Activated naive CD4-positive, alpha-beta T cell treated with anti-CD3 and anti-CD28 coated beads, Interleukin-2, amount 50 U/mL, for 16 hours (primary cell): ENCODE measurements around the gene PSME1.
"Not testable (repeated sequence)": the region's sequence is repeated elsewhere in the genome, so short reads cannot be mapped to it uniquely, and the experiment has no call there.

Experiments
- DNase-seq: peaks from one replicate; pipeline ENCODE4 v3.0.0-alpha.2; 2020

Gene PSME1

DNA sequence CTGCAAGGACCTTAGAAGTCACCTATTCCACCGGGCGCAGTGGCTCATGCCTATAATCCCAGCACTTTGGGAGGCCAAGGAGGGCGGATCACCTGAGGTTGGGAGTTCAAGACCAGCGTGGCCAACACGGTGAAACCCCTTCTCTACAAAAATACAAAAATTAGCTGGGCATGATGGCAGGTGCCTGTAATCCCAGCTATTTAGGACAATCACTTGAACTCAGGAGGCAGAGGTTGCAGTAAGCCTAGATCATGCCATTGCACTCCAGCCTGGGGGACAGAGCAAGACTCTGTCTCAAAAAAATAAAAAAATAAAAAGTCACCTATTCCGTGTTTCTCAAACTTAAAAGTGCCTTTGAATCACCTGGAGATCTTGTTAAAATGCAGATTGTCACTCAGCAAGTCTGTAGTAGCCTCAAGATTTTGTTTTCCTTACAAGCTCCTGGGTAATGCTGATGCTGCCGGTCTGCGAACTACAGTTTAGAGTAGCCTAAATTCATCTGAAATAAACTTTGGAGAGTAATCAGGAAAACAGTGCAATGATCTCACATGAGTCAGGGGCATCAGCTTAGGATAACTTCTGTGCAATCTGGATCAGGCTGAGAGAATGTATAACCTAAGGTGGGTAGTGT lies 30.3 kb upstream of the PSME1 start:
- not testable (repeated sequence) for DNase-seq

DNA sequence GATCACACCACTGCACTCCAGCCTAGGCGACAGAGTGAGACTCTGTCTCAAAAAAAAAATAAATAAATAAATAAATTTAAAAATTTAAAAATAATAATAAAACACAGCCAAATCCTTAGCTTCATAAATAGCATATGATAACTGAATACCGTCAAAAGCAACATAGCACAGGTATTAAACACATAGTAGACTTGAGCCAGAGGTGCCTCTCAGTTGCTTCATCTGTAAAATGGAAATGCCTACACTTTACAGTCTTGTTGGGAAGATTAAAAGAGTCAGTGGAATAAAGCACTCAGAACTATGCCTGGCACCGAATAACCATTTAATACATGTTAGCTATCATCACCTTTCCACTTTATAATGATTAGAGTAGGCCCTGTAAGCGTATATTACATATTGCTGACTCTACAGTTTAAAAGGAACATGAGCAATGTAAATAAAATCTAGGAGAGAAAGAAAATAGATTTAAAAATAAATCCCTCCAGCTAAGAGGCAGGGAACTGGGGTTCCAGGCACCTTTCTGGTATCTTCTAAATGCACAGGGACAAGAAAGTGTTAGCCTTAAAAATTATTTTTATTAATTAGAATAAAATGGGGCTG lies 29.2 kb upstream of the PSME1 start:
- no peak for DNase-seq

DNA sequence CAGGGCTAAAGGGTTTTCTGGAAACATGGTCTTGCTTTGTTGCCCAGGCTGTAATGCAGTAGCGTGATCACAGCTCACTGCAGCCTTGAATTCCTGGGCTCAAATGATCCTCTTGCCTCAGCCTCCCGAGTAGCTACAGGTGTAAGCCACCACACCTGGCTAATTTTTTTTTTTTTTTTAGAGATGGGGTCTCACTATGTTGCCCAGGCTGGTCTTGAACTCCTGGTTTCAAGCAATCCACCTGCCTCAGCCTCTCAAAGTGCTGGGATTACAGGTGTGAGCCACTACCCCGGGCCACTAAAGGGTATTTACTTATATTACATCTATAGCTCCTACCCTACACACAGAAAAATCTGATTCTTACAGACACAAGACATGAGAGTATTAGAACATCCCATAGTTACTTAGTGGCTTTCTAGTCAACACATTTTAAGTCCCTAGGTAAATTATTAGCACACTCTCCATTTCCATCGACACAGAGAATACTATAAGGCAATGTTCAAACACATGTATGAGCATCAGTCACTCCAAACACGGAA lies 27.6 kb upstream of the PSME1 start:
- no peak for DNase-seq

DNA sequence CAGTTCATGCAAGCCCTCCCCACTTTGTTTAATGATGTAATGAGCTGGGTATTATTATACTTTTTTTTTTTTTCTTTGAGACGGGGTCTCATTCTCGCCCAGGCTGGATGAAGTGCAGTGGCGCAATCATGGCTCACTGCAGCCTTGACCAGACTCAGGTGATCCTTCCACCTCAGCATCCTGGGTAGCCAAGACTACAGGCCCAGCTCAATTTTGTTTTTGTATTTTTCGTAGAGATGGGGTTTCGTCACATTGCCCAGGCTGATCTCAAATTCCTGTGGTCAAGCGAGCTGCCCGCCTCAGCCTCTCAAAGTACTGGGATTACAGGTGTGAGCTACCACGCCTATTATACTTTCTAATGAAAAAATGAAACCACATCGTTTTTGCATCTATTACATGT lies 25.9 kb upstream of the PSME1 start:
- no peak for DNase-seq

DNA sequence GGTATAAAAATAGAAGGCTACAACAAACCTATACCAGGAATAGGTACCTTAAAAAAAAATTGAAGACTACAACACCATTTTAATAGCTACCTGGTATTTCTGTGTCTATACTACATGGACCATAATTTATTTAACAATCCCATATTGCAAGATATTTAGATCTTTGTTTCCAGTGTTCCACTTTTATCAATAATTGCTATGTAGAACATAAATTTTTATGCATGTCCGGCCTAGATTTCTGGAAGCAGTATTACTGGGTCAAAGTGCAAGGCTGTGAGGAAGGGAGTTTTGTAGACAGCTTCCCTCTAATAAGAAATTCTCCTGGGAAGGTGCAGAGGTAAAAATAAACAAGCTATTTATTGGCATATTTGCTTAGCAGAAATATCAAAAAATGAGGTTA lies 25.5 kb upstream of the PSME1 start:
- no peak for DNase-seq

DNA sequence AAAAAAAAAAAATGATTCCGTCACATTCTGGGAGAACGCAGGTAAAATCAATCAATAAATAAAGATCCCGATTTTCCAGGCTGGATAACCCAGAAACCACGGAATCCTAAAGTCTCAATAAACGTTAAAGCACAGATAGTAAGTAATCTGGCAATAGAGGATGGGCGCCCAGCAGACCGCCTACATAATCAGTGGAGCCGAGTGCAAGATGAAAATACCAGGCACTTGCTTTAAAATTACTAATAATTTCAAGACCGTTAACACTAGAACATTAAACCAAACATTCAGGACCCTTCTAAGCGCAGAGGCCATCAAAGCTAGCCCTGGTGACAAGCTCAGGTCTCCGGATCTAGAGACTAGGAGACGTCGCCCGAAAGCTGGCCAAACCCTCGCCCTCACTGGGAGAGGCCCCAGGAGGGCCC lies 22.6 kb upstream of the PSME1 start:
- DNase-seq = no peak

DNA sequence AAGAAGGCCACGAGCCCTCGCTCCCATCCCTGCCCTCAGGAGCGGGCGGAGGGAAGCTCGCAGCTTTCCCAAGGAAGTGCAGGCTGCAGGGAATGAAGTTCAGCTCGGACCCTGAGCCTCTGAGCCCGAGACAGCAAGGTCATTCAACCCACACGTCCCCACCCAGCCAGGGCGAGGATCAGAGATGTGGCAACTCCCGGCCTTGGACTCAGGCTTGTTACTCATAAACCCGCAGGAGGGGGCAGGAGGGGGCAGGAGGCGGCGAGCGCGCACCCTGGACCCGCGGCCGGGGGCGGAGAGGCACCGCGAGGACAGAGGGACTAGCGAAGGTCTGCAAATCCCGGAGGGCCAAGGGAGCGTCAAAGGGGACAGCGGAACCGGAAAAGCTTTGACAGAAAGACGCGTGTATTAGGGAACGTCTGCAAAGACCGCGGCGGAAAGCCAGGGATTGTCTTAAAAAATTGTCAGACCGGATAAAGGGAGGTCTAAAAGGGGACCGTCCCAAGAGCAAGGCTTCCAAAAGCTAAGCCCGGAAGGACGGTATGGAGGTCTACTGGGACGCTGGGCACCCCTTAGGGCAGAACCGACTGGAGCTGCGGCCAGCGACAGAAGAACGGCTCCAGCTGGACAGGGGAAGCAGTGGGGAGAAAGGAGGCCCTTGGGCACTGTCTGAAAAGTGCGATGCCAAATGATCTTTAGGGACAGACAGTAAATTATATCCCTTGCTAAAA lies 22.0 kb upstream of the PSME1 start:
- DNase-seq = peak; percentile 71

DNA sequence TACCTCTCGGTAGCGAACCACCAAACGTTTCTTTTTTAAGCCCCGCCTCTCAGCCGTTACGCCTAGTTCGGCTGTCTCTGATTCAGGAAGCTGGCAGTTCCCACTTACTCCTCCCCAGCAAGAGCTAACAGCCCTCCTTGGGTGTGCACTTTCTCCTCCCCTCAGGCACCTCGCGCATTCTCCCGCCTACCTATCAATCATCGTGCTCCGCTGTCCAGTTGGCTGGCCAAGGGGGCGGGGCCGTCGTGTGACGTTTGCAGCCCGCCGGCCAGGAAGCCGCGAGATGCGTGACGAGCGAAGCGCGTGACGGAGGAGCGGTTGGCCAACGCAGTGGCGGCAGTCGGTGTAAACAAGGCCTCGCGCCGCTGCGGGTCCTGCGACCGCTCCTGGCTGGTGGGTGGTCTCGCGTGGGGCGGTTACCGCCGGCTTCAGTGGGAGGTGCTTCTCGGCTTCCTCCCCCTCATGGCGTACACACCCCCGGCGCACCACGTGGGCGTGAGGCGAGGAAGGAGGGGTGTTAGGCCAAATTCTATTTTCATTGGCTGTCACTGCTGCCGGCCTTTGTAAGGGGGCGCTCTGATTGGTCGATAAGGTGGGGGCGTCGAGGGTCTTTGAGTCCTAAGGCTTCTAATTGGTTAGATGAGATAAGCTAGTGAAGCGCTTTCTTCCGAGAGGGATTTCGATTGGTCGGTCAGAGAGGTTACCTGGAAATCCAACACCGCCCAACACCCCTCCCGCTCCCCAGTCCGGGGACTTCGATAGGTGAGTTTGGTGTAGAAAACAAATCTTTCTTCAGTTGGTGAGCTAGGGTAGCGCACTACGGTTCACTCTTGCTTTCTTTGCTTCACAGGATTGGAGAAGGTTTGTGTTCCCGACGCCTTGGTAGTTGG lies 21.2 kb upstream of the PSME1 start, which contains the start of the genes DCAF11 and NRL:
Gene DCAF11, plus strand, starts transcription at position 246 of the 890 bp plus-strand sequence. CDS start 818 bp downstream, outside the sequence.
Gene NRL, minus strand, starts transcription at position 418 of the 890 bp plus-strand sequence. CDS start 32,101 bp downstream, outside the sequence.
- peak; percentile 98 for DNase-seq

DNA sequence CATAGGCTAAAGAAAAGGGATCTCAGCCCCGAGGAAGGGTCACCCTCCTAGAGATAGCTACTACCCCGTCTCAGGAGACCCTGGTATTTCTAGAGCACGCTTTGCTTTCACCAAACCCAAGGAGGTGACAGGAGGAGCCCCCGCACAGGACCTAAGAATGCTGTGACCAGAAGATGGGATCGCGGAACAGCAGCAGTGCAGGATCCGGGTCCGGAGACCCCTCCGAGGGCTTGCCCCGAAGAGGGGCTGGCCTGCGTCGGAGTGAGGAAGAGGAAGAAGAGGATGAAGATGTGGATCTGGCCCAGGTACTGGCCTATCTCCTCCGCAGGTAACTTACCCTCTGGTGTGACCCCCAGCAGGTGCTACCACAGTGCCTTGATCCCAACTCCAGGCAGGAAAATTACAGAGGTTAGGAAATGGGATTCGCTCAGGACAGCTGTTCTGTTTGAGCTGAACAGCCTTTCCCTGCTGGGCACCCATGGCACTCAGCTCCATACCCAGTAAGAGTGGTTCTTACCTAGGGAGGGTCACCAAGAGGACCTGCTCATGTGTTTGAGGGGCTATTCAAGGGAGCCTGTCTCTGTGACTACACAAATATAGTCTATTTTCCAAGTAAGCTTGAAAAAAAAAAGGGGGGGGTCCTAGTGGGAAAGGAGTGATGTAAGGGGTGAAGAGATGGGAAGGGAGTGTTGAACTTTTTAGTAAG lies 20.4 kb upstream of the PSME1 start:
- no peak for DNase-seq

DNA sequence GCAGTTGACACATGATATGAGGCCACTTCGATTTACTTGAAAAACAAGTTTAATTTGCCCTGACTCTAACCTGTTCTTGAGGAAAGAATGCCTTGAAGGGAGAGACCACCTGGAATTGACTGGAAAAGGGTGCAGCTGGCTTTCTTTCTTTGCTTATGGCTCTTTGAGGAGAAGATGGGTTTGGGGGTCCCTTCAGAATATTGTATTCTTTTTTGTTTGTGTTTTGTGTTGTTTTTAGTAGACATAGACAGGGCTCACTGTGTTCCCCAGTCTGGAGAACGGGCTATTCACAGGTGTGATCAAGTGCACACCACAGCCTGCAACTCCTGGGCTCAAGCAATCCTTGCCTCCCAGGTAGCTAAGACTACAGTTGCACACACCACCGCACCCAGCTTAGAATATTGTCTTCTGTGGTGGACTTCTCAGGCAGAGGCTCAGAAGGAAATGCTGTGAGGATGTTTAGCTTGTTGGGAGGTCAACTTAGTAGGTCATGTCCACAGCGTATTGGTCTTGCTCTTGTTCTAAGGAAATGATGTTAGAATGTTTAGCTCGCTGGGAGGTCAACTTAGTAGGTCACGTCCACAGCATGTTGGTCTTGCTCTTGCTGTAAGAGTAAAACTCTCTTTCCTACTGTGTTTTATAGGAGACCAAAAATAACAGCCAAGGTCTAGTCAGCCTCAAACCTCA lies 19.7 kb upstream of the PSME1 start:
- no peak for DNase-seq

DNA sequence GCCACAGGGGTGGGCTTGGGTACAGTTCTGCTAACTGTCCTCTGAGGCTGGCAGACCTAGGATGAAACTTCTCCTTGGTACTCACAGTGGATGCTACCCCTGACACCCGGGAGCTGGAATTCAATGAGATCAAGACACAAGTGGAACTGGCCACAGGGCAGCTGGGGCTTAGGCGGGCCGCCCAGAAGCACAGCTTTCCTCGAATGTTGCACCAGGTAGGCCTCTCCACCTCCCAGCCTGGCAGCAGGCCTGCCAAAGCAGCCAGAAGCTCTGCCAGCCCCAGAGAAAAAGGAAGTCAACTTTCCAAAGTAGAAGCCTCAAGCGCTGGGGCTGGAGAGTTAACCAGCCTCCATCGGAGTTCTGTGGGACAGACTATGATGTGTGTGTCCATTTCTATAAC lies 18.8 kb upstream of the PSME1 start:
- no peak for DNase-seq

DNA sequence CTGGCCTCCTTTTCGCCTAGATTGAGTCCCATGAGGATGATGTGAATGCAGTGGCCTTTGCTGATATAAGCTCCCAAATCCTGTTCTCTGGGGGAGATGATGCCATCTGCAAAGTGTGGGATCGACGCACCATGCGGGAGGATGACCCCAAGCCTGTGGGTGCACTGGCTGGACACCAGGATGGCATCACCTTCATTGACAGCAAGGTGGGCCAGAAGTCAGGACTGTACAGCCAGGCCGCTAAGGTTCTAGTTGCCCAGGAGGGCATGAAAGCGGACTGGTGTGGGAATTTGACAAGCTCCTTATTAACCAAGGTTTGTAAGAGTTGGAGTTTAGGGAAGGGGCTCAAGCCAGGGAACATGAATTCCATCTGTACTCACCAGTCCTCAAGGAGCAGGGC lies 16.3 kb upstream of the PSME1 start:
- DNase-seq = no peak

DNA sequence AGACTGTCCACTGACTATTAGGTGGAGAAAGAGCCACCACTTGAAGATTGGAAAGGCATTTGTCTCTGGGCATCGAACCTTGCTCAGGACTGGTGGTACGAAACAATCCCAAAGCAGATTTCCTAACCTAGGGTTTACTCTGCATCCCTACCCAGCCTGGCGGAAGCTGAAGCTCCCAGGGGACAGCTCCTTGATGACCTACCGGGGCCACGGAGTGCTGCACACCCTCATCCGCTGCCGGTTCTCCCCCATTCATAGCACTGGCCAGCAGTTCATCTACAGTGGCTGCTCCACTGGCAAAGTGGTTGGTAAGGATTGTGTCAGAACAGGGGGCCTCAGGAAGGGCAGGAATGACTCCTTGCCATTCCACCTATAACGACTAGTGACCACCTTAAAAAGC lies 14.8 kb upstream of the PSME1 start:
- no peak for DNase-seq

DNA sequence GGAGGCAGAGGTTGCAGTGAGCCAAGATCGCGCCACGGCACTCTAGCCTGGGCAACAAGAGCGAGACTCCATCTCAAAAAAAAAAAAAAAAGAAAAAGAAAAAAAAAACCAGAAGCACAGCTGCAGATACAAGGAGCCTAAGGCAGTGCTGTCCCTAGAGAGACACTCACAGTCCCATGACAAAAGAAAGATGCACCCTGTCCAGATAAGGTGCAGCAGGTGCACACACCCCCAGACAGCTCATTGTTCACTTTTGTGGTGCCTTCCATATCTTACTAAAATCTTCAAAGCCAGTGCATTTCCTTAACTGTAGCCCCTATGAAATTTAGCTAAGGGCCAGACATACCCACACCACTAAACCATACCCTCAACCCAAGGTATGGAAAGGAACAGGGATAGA lies 13.6 kb upstream of the PSME1 start:
- no peak for DNase-seq

DNA sequence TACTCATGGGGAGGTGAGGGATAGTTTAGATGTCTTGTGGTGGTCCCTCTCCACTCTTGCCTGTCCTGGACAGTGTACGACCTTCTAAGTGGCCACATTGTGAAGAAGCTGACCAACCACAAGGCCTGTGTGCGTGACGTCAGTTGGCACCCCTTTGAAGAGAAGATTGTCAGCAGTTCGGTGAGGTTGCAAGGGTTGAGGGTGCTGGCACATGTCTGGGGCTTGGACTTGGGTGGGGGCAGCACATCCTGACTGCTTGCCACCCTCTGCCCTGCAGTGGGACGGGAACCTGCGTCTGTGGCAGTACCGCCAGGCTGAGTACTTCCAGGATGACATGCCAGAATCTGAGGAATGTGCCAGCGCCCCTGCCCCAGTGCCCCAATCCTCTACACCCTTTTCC lies 13.1 kb upstream of the PSME1 start:
- no peak for DNase-seq

DNA sequence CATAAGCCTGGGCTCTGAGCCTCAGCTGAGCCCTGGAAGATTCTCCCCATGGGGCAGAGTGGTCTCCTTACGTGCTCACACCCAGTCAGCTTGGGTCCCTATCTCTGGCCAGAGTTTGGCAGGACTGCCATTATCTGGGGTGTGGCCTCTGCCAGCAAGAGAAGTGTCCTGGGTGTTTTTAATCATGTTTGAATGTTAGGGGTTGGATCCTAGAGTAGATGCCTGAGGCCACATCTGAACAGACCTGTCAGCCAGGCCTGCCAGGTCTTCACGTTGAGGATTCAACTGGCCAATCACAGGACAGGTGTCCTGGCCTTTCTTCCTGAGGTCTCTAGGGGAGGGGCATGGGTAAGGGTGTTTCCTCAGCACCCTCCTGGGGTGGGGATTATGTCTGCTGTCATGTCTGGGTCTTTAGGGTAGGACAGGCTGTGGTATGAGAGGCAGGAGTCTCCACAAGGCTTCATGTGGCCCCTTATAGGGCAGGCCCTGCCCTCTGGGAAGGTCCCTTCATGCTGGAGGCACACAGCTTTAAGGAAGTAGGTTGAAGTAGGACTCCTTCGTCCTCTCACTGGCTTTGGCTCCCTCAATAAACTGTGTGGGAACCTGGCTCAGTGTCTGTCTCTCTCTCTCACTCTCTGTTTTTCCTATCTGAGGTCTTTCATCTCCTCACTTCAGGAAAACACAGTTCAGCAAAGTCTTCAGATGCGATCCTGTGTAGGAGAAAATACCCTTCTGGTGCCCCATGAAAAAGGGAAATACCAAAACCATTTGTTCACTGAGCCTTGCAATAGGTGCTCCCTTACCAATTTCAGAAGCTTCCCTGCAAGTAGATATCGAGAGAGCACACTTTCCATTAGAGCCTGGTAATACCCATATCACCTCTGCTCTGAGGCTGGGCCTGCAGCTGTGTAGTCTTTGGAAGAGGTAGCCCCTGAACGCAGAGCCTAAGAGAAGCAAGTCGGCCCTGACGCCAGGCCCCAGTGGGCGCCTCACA lies 12.3 kb upstream of the PSME1 start:
- no peak for DNase-seq

DNA sequence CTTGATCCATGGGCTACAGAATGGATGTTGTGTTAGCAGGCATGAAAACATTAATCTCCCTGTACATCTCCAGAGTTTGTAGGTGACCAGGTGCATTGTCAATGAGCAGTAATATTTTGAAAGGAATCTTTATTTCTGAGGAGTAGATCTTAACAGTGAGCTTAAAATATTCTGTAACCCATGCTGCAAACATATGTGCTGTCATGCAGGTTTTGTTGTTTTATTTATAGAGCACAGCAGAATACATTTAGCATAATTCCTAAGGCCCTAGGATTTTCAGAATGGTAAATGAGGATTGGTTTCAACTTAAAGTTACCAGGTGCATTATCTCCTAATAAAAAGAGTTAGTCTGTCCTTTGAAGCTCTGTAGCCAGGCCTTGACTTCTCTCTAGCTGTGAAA lies 9.1 kb upstream of the PSME1 start:
- DNase-seq = no peak

DNA sequence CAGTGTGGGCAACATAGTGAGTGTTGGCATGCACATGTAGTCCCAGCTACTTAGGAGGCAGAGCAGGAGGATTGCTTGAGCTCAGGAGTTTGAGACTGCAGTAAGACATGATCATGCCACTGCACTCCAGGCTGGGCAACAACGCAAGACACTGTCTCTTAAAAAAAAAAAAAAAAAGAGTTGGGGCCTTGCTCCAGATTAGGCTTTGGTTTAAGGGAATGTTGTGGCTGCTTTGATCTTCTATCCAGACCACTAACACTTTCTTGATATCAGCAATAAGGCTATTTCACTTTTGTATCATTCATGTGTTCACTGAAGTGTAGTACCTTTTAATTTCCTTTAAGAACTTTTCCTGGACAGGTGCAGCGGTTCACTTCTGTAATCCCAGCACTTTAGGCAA lies 8.3 kb upstream of the PSME1 start:
- DNase-seq = no peak

DNA sequence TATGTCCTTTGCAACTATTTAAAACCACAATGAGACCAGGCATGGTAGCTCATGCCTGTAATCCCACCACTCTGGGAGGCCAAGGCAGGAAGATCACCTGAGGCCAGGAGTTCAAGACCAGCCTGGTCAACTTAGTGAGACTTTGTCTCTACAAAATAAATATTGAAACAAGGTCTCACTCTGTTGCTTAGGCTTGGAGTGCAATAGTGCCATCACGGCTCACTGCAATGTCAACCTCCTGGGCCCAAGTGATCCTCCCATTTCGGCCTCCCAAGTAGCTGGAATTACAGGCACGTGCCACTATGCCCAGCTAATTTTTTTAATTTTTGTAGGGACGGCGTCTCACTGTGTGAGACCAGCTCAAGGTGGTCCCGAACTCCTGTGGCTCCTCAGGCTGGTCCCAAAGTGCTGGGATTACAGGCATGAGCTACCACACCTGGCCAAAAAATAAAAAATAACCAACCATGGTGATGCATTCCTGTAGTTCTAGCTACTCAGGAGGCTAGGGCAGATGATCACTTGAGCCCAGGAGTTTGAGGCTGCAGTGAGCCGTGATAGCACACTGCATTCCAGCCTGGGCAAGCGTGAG lies 6.5 kb upstream of the PSME1 start:
- no peak for DNase-seq

DNA sequence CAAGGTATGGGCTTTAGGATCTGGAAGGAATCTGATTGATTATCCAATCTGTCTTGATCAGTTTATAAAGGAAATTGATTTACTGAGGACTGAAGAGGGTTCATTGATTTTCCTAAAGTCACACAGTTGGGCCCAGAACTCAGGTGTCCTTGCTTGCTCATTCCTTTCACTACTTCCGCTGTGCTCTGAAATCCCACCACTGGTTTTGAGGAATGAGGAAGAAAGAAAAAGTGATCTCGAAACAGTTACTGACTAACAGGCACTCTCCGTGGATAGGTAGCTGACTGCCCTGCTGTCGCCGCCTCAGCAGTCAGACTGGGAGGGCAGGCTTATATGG lies 5.6 kb upstream of the PSME1 start, which contains the start of gene FITM1:
Gene FITM1, plus strand, starts transcription at position 280 of the 337 bp plus-strand sequence. CDS start 905 bp downstream, outside the sequence.
- DNase-seq = no peak
